Measurements from ENCODE around the gene DNAJC8. TPM values are rescaled to one million over a fixed set of nuclear protein-coding genes. Genes with fewer than 3 reads are reported as not detected.

The DNAJC8 gene
- total RNA-seq, 4 donors from 2014 or later: 68.4 to 90.3 (median 80.5) TPM

DNA sequence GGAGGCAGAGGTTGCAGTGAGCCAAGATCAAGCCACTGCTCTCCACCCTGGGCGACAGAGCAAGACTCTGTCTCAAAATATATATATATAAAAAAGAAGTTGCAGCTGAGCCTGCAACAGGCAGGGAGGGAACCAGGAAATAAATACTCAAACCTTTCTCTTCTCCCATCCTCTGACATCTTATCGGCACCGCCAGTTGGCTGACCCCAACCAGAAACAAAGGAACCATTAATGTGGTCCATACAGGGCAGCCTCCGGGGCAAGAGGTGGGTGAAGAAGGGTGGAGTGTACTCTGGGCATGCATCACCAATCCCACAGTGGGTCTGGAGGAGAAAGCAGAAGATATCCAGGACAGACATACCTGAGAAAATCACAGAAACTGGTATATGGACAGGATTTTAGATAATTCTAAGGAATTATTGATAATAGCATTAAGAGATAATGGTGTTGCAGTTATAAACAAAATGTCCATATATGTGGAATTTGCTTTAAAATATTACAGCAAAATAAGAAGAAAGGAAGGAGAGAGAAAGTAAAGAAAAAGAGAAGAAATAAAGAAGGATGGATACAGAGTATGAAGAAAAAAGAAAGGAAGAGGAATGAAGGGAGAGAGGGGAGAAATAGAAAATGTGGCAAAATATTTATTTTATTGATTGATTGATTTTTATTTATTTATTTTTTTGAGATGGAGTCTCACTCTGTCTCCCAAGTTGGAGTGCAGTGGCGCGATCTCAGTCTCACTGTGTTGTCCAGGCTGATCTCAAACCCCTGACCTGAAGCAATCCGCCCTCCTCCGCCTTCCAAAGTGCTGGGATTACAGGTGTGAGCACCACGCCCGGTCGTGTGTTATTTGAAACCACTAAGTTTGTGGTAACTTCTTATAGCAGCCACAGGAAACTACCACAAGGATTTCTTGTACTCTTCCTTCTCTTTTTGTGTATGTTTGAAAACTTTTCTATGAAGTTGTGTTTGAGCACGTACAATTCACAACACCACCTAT is 52.2 kb downstream of the DNAJC8 start:
- ATAC-seq: no peak
- no peak overlapping the region for H3K27ac ChIP-seq
- TF ChIP-seq, protein P1, sequence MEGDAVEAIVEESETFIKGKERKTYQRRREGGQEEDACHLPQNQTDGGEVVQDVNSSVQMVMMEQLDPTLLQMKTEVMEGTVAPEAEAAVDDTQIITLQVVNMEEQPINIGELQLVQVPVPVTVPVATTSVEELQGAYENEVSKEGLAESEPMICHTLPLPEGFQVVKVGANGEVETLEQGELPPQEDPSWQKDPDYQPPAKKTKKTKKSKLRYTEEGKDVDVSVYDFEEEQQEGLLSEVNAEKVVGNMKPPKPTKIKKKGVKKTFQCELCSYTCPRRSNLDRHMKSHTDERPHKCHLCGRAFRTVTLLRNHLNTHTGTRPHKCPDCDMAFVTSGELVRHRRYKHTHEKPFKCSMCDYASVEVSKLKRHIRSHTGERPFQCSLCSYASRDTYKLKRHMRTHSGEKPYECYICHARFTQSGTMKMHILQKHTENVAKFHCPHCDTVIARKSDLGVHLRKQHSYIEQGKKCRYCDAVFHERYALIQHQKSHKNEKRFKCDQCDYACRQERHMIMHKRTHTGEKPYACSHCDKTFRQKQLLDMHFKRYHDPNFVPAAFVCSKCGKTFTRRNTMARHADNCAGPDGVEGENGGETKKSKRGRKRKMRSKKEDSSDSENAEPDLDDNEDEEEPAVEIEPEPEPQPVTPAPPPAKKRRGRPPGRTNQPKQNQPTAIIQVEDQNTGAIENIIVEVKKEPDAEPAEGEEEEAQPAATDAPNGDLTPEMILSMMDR (IDR thresholded peaks at IDR 0.05): no peak
- no peak for TF ChIP-seq POLR2AphosphoS5 (IDR thresholded peaks at IDR 0.05)
- no peak for TF ChIP-seq POLR2A (IDR thresholded peaks at IDR 0.05)
- no peak for TF ChIP-seq EP300 (IDR thresholded peaks at IDR 0.05)
- H3K9me3 ChIP-seq: no peaks in the 10 kb centered on the region
- no peaks in the 10 kb centered on the region for H3K4me1 ChIP-seq
- H3K4me3 ChIP-seq: no peak overlapping the region
- peaks cover 10% of the 10 kb centered on the region for H3K27me3 ChIP-seq
- no peaks in the 10 kb centered on the region for H3K36me3 ChIP-seq
- WGBS, 2 donors (ENCODE audit: low coverage in 1 of 2): 63 to 71% methylated on average over 4 to 12 of the region's 12 CpGs

DNA sequence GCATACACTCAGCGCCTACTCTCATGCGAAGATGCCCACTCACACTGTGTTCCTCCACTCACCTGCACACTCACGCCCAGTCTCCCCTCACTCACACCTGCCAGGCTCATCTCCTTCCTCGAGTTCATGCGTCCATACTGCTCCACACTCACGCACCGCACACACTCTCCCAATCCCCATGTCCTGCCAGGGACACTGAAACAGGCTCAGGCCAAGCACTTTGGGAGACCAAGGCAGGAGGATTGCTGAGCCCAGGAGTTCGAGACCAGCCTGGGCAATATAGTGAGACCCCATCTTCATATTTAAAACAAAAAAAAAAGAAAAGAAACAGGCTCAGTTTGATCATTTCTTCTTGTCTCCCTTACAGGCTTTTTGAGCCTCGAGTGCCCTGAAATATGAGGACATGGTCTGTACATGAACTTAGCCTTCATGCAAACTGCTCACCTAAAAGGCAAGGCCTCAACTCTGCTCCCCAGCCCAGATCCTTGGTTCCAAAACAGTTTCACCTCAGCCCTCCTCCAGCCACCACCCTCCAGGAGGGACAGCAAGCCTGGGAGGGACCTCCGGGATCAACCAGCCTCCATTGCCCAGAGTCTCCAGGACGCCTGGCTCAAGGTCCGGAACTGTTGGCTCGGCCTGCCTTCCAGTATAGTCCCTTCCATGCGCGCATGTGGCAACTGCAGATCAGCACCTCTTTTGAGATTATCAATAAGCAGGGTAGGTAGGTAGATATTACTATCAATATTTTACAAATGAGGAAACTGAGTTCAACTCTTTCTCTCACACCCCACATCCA is 53.9 kb downstream of the DNAJC8 start:
- H3K9me3 ChIP-seq: no peaks in the 10 kb centered on the region
- H3K36me3 ChIP-seq: no peaks in the 10 kb centered on the region
- H3K27ac ChIP-seq: no peak overlapping the region
- no peaks in the 10 kb centered on the region for H3K4me1 ChIP-seq
- TF ChIP-seq POLR2AphosphoS5 (IDR thresholded peaks at IDR 0.05) (no peak), POLR2A (IDR thresholded peaks at IDR 0.05) (no peak), EP300 (IDR thresholded peaks at IDR 0.05) (no peak)
- TF ChIP-seq, protein P1 (IDR thresholded peaks at IDR 0.05): no peak
- no peak overlapping the region for H3K4me3 ChIP-seq
- ATAC-seq: no peak
- peaks cover 10% of the 10 kb centered on the region for H3K27me3 ChIP-seq
- WGBS, 2 donors (ENCODE audit: low coverage in 1 of 2): 84 to 90% methylated on average over 7 to 15 of the region's 15 CpGs

DNA sequence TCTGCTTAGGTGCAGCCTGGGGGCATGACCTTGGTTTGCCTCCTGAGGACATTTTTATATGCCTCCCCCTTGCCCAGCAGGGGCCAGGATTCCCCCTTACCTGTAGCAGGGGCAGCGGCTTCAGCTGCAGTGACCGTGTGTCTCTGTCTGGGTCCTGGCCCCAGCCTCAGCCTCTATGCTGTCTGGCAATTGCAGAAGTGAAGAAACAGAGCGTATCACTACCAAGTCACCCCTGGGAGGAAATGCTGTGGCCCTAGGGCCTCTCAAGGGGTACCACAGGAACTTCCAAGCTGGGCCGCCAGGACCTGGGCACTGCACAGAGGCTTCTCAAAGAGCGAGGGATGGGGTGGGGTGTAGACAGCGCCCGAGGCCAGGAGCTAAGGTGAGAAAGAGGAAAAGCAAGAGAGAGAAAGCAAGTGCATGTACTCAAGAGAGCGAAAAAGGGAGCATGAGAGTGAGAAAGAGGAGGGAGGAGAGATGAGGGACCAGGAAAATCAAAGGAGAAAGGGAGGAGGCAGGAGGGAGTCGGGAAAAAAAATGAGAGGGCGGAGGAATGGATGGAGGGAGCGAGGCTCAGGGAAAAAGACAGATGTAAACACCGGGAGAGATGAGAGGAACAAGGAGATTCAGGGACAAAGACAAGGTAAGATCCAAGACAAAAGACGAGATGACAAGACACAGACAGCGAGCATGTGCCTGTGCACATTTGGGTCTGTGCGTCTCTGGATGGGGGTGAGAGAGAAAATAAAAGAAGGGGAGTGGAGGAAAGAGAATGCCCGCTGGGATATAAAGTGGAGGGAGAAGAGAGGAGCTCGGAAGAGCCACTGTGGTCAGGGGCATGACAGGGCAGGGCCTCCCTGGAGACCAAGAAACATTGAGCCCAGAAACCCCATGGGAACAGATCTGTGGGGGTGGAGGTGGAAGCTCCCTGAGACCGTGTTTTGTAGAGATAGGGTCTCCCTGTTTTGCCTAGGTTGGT is 56.0 kb downstream of the DNAJC8 start, which contains the start of gene PTAFR:
TSS of gene PTAFR (minus strand) at position 199 of the 979 bp plus-strand sequence. CDS start 25,669 bp downstream, outside the sequence.
- H3K4me1 ChIP-seq: no peaks in the 10 kb centered on the region
- whole genome bisulfite sequencing, 2 donors (ENCODE audit: low coverage in 1 of 2): 57 to 62% methylated on average over 13 to 18 of the region's 18 CpGs
- H3K4me3 ChIP-seq: peak within 1 kb of the TSS in 1 of 2 donors; percentile 24
- H3K36me3 ChIP-seq: no peaks in the 10 kb centered on the region
- H3K27ac ChIP-seq: peak within 1 kb of the TSS in 3 of 4 donors; percentile 19 to 51 (median 31)
- peak; percentile 28 to 35 for TF ChIP-seq POLR2A (IDR thresholded peaks at IDR 0.05)
- TF ChIP-seq POLR2AphosphoS5 (IDR thresholded peaks at IDR 0.05): no peak
- H3K27me3 ChIP-seq: peaks cover 10% of the 10 kb centered on the region
- peak; percentile 8 for ATAC-seq
- H3K9me3 ChIP-seq: no peaks in the 10 kb centered on the region

DNA sequence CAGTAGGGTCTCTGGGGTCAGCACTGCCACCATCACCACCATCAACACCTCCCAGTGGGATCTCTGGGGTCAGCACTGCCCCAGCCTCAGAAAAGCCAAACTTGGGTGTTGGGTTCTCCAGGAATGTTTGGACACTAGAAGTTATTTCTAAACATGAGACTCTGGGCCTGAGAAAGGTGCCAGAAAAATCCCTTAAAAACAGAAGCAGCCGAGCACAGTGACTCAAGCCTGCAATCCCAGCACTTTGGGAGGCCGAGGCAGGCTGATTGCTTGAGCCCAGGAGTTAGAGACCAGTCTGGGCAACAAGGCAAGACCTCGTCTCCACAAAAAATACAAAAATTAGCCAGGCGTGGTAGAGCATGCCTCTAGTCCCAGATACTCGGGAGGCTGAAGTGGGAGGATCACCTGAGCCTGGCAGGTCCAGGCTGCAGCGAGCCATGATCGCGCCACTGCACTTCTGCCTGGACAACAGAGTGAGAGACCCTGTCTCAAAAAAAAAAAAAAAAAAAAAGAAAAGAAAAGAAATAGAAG is 56.8 kb downstream of the DNAJC8 start:
- ATAC-seq: no peak
- Histone ChIP-seq H3K27ac (peak overlapping the region in 1 of 4 donors; percentile 51), H3K4me1 (no peaks in the 10 kb centered on the region), H3K9me3 (no peaks in the 10 kb centered on the region), H3K36me3 (no peaks in the 10 kb centered on the region), H3K27me3 (peaks cover 10% of the 10 kb centered on the region), H3K4me3 (peak overlapping the region in 1 of 2 donors; percentile 24)
- 92 to 93% methylated on average over 2 to 5 of the region's 8 CpGs for WGBS, 2 donors (ENCODE audit: low coverage in 1 of 2)
- TF ChIP-seq, protein P1 (IDR thresholded peaks at IDR 0.05): no peak
- TF ChIP-seq POLR2AphosphoS5 (IDR thresholded peaks at IDR 0.05) (no peak), EP300 (IDR thresholded peaks at IDR 0.05) (no peak)
